Measurements from ENCODE around the gene MRC2.

- TF ChIP-seq CTCF (conservative IDR thresholded peaks at IDR 0.05; ENCODE audit: low read length) (no peak), EZH2phosphoT487 (IDR thresholded peaks at IDR 0.05; ENCODE audit: borderline replicate concordance) (no peak)
These were observed 64.7 kb downstream of the MRC2 start for GRCh38 chr17:62692159-62692651.

All from Loucy (cell line).